Parathyroid adenoma (tissue), 2 donors: ENCODE results near the gene NAA25.
"Not testable (repeated sequence)": the region's sequence is repeated elsewhere in the genome, so short reads cannot be mapped to it uniquely, and the experiment has no call there.

ENCODE experiments used
- H2AFZ ChIP-seq: fragments of 300-600 bp; sonication (generic); one replicate; pipeline ENCODE4 v1.7.0; 2017; ENCODE audit warnings: antibody characterized with exemption, mild to moderate bottlenecking
- H3K27ac ChIP-seq: fragments of 300-600 bp; sonication (generic); one replicate; pipeline ENCODE4 v1.7.0; 2017
- H3K27me3 ChIP-seq: fragments of 300-600 bp; sonication (generic); one replicate; pipeline ENCODE4 v1.7.0; 2017; ENCODE audit warnings: low read length; ENCODE audit not compliant: control insufficient read depth, insufficient read depth
- H3K36me3 ChIP-seq: fragments of 300-600 bp; sonication (generic); one replicate; pipeline ENCODE4 v1.7.0; 2017; ENCODE audit warnings: low read length; ENCODE audit not compliant: control insufficient read depth, insufficient read depth
- H3K4me1 ChIP-seq: fragments of 300-600 bp; sonication (generic); one replicate; pipeline ENCODE4 v1.7.0; 2017; ENCODE audit warnings: control low read depth
- H3K4me2 ChIP-seq: fragments of 300-600 bp; sonication (generic); one replicate; pipeline ENCODE4 v1.7.0; 2017; ENCODE audit warnings: low read length
- H3K4me3 ChIP-seq: fragments of 300-600 bp; sonication (generic); one replicate; pipeline ENCODE4 v1.7.0; 2017; ENCODE audit warnings: low read depth, low read length
- H3K79me2 ChIP-seq: fragments of 300-600 bp; sonication (generic); one replicate; pipeline ENCODE4 v1.7.0; 2017; ENCODE audit warnings: control low read depth
- H3K9ac ChIP-seq: fragments of 300-600 bp; sonication (generic); one replicate; pipeline ENCODE4 v1.7.0; 2017; ENCODE audit warnings: mild to moderate bottlenecking
- H3K9me3 ChIP-seq: fragments of 300-600 bp; sonication (generic); one replicate; pipeline ENCODE4 v1.7.0; 2017; ENCODE audit warnings: low read length; ENCODE audit not compliant: control insufficient read depth
- TF ChIP-seq, protein P1 (sequence below): fragments of 300-600 bp; sonication (generic); IDR thresholded peaks from one replicate; pipeline ENCODE4 v1.7.0; 2017; ENCODE audit warnings: antibody characterized with exemption, mild to moderate bottlenecking
- donor health status: primary hyperparathyroidism.

The NAA25 gene

DNA sequence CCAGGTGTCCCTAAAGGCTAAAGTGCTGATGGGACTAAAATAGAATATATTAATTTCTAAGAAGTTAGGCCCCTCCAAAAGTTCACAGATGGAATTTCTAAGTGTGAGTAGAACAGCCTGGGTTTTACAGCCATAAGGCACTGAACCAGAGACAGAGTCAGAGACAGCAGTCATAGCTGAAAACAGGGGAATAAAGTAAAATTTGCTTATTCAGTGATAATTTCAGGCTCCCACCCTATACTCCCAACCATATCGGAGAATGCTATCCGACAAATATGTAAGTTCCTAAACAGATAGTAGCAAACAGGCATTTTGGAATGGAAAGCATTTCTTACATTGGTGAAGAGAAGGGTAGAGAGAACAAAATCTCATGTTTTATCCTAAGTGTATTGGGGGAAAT lies 45.3 kb downstream of the NAA25 start:
- H3K27me3 ChIP-seq: no peaks in the 10 kb centered on the region
- no peaks in the 10 kb centered on the region for H3K79me2 ChIP-seq
- TF ChIP-seq, protein P1, sequence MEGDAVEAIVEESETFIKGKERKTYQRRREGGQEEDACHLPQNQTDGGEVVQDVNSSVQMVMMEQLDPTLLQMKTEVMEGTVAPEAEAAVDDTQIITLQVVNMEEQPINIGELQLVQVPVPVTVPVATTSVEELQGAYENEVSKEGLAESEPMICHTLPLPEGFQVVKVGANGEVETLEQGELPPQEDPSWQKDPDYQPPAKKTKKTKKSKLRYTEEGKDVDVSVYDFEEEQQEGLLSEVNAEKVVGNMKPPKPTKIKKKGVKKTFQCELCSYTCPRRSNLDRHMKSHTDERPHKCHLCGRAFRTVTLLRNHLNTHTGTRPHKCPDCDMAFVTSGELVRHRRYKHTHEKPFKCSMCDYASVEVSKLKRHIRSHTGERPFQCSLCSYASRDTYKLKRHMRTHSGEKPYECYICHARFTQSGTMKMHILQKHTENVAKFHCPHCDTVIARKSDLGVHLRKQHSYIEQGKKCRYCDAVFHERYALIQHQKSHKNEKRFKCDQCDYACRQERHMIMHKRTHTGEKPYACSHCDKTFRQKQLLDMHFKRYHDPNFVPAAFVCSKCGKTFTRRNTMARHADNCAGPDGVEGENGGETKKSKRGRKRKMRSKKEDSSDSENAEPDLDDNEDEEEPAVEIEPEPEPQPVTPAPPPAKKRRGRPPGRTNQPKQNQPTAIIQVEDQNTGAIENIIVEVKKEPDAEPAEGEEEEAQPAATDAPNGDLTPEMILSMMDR: no peak
- no peak overlapping the region for H3K27ac ChIP-seq
- H3K4me2 ChIP-seq: no peak overlapping the region
- no peaks in the 10 kb centered on the region for H3K9me3 ChIP-seq
- H3K4me1 ChIP-seq: no peaks in the 10 kb centered on the region
- H3K4me3 ChIP-seq: no peak overlapping the region
- H3K9ac ChIP-seq: no peak overlapping the region
- no peak overlapping the region for H2AFZ ChIP-seq
- no peaks in the 10 kb centered on the region for H3K36me3 ChIP-seq

DNA sequence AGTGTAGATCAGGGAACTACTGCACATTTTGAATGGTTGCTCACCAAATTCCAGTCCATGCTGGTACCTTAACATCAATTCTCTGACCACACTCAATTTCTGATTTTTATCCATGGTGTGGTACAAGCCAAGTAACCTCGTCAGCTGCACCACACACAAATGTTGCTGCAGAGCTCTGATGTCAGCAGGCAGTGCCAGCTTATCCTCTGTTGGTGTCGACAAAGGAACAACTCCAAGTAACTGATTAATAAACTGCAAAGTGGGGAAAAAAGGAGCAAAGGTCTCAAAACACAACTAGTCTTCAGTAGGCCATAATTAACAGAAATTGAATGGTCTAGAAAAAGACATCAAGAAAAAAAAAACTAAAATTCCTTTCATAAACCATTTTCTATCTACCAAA lies 47.4 kb downstream of the NAA25 start:
- Histone ChIP-seq H3K4me1 (no peaks in the 10 kb centered on the region), H3K9me3 (no peaks in the 10 kb centered on the region), H3K4me3 (no peak overlapping the region), H2AFZ (no peak overlapping the region), H3K4me2 (no peak overlapping the region), H3K79me2 (no peaks in the 10 kb centered on the region), H3K27ac (no peak overlapping the region), H3K9ac (no peak overlapping the region), H3K36me3 (no peaks in the 10 kb centered on the region), H3K27me3 (no peaks in the 10 kb centered on the region)
- TF ChIP-seq, protein P1: no peak

DNA sequence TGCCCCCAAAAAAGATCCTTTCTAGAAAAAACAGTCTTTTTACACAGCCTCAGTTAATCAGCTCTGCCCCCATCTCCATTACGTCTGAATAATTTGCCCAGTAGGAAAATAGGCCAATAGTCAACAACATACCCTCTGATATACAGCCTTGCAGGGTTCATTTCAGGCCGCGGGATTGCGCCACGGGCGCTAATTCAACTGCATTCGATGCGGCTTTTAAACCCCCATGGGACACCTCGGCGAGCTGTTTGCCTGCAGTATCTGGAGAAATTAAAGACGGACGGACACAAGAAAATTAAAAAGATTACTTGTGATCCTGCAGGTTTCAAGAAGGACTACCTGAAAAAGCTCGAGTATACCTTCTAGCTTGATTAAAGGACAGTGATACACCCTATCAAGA lies 59.2 kb downstream of the NAA25 start:
- H3K36me3 ChIP-seq: no peaks in the 10 kb centered on the region
- H3K9ac ChIP-seq: no peak overlapping the region

DNA sequence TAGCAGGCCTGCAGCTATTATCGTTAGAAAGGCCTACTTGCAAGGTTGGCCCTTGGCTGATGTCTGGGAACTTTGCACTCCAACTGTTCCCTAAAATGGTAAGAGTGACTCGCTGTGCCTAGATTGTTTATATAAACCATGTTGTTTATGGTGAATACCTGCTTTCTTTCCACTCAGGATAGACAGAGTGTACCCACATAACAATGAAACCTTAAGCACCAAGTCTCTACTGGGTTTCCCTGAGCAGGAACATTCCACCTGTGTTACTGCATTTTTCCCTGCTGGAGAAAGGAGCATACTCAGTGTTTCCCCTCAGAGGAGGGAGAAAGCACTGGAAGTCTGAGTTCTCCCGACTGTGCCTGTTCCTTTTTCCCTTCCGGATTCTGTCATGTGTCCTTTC lies 62.6 kb downstream of the NAA25 start:
- H3K4me2 ChIP-seq: no peak overlapping the region
- H3K27me3 ChIP-seq: no peaks in the 10 kb centered on the region
- H3K4me3 ChIP-seq: no peak overlapping the region
- H3K9ac ChIP-seq: no peak overlapping the region
- H3K9me3 ChIP-seq: no peaks in the 10 kb centered on the region
- H2AFZ ChIP-seq: no peak overlapping the region
- no peaks in the 10 kb centered on the region for H3K79me2 ChIP-seq
- H3K27ac ChIP-seq: no peak overlapping the region
- no peaks in the 10 kb centered on the region for H3K36me3 ChIP-seq
- H3K4me1 ChIP-seq: no peaks in the 10 kb centered on the region
- TF ChIP-seq, protein P1: no peak

More for the DNA sequence above, 59.2 kb downstream of the NAA25 start:
- Histone ChIP-seq H3K4me2 (no peak overlapping the region), H3K4me3 (no peak overlapping the region), H3K27ac (no peak overlapping the region), H3K4me1 (no peaks in the 10 kb centered on the region), H3K27me3 (no peaks in the 10 kb centered on the region), H3K9me3 (no peaks in the 10 kb centered on the region), H3K79me2 (no peaks in the 10 kb centered on the region), H2AFZ (no peak overlapping the region)
- TF ChIP-seq, protein P1: no peak

DNA sequence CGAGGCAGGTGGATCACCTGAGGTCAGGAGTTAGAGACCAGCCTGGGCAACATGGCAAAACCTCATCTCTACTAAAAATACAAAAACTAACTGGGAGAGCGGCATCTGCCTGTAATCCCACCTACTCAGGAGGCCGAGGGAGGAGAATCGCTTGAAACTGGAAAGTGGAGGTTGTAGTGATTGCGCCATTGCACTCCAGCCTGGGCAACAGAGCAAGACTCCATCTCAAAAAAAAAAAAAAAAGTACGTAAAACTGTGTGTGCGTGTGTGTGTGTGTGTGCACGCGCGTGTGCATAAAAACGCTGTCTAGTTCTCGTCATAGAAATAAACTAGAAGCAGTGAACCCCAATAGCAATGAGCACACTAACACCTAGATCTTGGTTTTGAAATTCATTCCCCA lies 72.0 kb downstream of the NAA25 start:
- not testable (repeated sequence) for H3K9me3 ChIP-seq, H3K4me3 ChIP-seq, H2AFZ ChIP-seq, H3K79me2 ChIP-seq, H3K9ac ChIP-seq, H3K27ac ChIP-seq, H3K27me3 ChIP-seq, H3K36me3 ChIP-seq, H3K4me2 ChIP-seq
- peaks cover 12% of the 10 kb centered on the region for H3K4me1 ChIP-seq
